ENCODE data around the gene DIAPH1.

The DIAPH1 gene

DNA sequence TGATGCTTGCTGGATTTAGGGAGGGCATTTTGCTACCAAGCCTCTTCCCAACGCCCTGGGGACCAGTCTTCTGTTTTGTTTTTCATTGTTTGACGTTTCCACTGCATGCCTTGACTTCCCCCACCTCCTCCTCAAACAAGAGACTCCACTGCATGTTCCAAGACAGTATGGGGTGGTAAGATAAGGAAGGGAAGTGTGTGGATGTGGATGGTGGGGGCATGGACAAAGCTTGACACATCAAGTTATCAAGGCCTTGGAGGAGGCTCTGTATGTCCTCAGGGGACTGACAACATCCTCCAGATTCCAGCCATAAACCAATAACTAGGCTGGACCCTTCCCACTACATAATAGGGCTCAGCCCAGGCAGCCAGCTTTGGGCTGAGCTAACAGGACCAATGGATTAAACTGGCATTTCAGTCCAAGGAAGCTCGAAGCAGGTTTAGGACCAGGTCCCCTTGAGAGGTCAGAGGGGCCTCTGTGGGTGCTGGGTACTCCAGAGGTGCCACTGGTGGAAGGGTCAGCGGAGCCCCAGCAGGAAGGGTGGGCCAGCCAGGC lies 107.0 kb downstream of the DIAPH1 start:
- TF ChIP-seq, protein P1, sequence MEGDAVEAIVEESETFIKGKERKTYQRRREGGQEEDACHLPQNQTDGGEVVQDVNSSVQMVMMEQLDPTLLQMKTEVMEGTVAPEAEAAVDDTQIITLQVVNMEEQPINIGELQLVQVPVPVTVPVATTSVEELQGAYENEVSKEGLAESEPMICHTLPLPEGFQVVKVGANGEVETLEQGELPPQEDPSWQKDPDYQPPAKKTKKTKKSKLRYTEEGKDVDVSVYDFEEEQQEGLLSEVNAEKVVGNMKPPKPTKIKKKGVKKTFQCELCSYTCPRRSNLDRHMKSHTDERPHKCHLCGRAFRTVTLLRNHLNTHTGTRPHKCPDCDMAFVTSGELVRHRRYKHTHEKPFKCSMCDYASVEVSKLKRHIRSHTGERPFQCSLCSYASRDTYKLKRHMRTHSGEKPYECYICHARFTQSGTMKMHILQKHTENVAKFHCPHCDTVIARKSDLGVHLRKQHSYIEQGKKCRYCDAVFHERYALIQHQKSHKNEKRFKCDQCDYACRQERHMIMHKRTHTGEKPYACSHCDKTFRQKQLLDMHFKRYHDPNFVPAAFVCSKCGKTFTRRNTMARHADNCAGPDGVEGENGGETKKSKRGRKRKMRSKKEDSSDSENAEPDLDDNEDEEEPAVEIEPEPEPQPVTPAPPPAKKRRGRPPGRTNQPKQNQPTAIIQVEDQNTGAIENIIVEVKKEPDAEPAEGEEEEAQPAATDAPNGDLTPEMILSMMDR (IDR thresholded peaks at IDR 0.05; ENCODE audit: poor library complexity, severe bottlenecking): no peak
- DNase-seq (ENCODE audit: low spot score) (no peak), ATAC-seq (ENCODE audit: low read depth) (no peak)
- H3K36me3 ChIP-seq (ENCODE audit: low read depth): peaks cover 28% of the 10 kb centered on the region
- H3K27me3 ChIP-seq (ENCODE audit: insufficient read depth, poor library complexity, severe bottlenecking): no peaks in the 10 kb centered on the region
- no peak overlapping the region for H3K27ac ChIP-seq (ENCODE audit: poor library complexity, severe bottlenecking)
- peaks cover 47% of the 10 kb centered on the region for H3K4me1 ChIP-seq (ENCODE audit: insufficient read depth, poor library complexity, severe bottlenecking)
- no peak overlapping the region for H3K4me3 ChIP-seq (ENCODE audit: severe bottlenecking)
- H3K9me3 ChIP-seq (ENCODE audit: severe bottlenecking): no peaks in the 10 kb centered on the region

DNA sequence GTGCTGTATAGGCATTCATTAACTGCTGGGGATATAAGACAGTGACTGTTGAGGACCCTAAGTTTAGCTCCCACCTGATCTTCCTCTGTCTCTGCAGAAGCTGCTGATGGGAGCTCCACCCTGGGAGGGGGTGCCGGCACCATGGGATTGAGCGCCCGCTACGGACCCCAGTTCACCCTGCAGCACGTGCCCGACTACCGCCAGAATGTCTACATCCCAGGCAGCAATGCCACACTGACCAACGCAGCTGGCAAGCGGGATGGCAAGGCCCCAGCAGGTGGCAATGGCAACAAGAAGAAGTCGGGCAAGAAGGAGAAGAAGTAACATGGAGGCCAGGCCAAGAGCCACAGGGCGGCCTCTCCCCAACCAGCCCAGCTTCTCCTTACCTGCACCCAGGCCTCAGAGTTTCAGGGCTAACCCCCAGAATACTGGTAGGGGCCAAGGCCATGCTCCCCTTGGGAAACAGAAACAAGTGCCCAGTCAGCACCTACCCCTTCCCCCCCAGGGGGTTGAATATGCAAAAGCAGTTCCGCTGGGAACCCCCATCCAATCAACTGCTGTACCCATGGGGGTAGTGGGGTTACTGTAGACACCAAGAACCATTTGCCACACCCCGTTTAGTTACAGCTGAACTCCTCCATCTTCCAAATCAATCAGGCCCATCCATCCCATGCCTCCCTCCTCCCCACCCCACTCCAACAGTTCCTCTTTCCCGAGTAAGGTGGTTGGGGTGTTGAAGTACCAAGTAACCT lies 107.8 kb downstream of the DIAPH1 start:
- H3K27ac ChIP-seq (ENCODE audit: poor library complexity, severe bottlenecking): no peak overlapping the region
- no peak overlapping the region for H3K4me3 ChIP-seq (ENCODE audit: severe bottlenecking)
- H3K27me3 ChIP-seq (ENCODE audit: insufficient read depth, poor library complexity, severe bottlenecking): no peaks in the 10 kb centered on the region
- no peak for ATAC-seq (ENCODE audit: low read depth)
- peaks cover 20% of the 10 kb centered on the region for H3K36me3 ChIP-seq (ENCODE audit: low read depth)
- TF ChIP-seq, protein P1 (IDR thresholded peaks at IDR 0.05; ENCODE audit: poor library complexity, severe bottlenecking): no peak
- peaks cover 47% of the 10 kb centered on the region for H3K4me1 ChIP-seq (ENCODE audit: insufficient read depth, poor library complexity, severe bottlenecking)
- no peak for DNase-seq (ENCODE audit: low spot score)
- no peaks in the 10 kb centered on the region for H3K9me3 ChIP-seq (ENCODE audit: severe bottlenecking)

DNA sequence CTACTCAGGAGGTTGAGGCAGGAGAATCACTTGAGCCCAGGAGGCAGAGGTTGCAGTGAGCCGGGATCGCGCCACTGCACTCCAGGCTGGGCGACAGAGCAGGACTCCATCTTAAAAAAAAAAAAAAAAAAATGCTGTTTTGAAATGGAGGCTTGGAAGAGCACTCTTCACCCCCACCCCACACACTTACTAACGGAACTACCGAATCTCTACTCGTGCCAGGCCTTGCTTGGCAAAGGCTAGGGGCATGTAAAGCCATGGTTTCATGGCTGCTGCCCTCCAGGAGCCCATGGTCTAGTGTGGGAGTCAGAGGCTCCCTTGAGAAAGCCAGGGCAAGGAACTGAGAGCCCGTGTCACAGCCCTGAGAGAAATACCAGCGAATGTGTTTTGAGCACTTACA lies 108.6 kb downstream of the DIAPH1 start:
- no peak overlapping the region for H3K4me3 ChIP-seq (ENCODE audit: severe bottlenecking)
- DNase-seq (ENCODE audit: low spot score) (no peak), ATAC-seq (ENCODE audit: low read depth) (no peak)
- TF ChIP-seq, protein P1 (IDR thresholded peaks at IDR 0.05; ENCODE audit: poor library complexity, severe bottlenecking): no peak
- H3K27ac ChIP-seq (ENCODE audit: poor library complexity, severe bottlenecking): peak overlapping the region; percentile 88
- no peaks in the 10 kb centered on the region for H3K27me3 ChIP-seq (ENCODE audit: insufficient read depth, poor library complexity, severe bottlenecking)
- H3K36me3 ChIP-seq (ENCODE audit: low read depth): peaks cover 14% of the 10 kb centered on the region
- no peaks in the 10 kb centered on the region for H3K9me3 ChIP-seq (ENCODE audit: severe bottlenecking)
- peaks cover 42% of the 10 kb centered on the region for H3K4me1 ChIP-seq (ENCODE audit: insufficient read depth, poor library complexity, severe bottlenecking)

DNA sequence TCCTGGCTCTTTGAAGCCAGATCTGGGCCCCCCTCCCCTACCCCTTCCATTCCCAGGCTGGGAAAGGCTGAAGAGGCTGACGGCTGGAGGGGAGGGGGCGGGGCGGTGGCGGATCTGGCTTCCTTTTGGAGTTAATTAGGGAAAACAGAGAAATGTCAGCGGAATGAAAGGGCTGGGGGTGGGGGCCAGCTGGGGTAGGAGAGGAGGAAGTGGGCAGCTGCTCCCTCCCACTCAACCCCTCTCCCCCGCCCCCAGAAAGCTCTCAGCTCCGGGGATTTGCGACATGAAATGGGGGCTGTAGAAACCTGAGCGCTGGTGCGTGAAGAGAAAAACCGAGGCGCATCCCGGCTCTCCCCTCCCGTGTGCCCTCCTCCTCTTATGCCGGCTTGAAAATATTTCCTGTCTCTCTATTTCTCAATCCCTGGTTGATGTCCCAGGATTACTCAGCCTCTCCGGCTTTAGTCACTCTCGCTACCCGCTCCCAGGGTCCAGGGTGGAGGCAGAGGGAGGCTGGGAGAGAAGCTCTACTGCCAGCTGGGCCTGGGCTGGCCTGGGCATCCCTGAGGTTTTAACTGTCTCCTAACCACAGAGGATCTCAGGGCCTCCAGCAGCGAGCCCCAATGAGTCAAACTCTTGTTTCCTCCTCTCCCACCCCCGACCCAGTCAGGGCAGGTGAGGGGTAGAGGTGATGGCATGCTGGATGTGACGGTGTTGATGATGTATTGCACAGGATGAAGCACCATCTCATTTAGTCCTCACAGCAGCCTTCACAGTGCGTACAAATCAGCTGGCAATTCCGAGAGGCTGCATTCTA lies 109.8 kb downstream of the DIAPH1 start:
- Histone ChIP-seq H3K36me3 (ENCODE audit: low read depth) (peaks cover 14% of the 10 kb centered on the region), H3K27me3 (ENCODE audit: insufficient read depth, poor library complexity, severe bottlenecking) (no peaks in the 10 kb centered on the region), H3K4me3 (ENCODE audit: severe bottlenecking) (no peak overlapping the region), H3K27ac (ENCODE audit: poor library complexity, severe bottlenecking) (peak overlapping the region; percentile 88), H3K9me3 (ENCODE audit: severe bottlenecking) (no peaks in the 10 kb centered on the region), H3K4me1 (ENCODE audit: insufficient read depth, poor library complexity, severe bottlenecking) (peaks cover 30% of the 10 kb centered on the region)
- TF ChIP-seq, protein P1 (IDR thresholded peaks at IDR 0.05; ENCODE audit: poor library complexity, severe bottlenecking): no peak
- peak; percentile 91 for DNase-seq (ENCODE audit: low spot score)
- peak; percentile 86 for ATAC-seq (ENCODE audit: low read depth)

Data from RWPE2 (cell line).